HUDEP-2 (cell line): ENCODE data around the gene ZNF483.
"Not testable (repeated sequence)": the region's sequence is repeated elsewhere in the genome, so short reads cannot be mapped to it uniquely, and the experiment has no call there.

Source experiments
- DNase-seq, 76 experiments: peaks; one replicate each; lab custom pipeline; 2025; ENCODE audit not compliant: unreplicated experiment in 76 of 76; lab: John Stamatoyannopoulos, UW

ZNF483 gene

GRCh38 chr9:111542497-111543254, 17.7 kb downstream of the ZNF483 start:
- no peak for DNase-seq

- no peak for DNase-seq
Measured at GRCh38 chr9:111548623-111549022, 23.6 kb downstream of the ZNF483 start.

DNA sequence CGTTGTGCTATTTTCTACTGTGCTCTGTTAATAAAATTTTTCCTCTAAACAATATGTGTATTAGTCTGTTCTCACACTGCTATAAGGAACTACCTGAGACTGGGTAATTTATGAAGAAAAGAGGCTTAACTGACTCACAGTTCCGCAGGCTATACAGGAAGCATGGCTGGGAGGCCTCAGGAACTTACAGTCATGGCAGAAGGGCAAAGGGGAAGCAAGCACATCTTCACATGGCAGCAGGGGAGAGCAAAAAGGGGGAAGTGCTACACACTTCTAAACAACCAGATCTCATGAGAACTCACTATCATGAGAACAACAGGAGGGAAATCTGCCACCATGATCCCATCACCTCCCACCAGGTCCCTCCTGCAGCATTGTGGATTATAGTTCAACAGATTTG, 30.4 kb downstream of the ZNF483 start:
- DNase-seq: not testable (repeated sequence)

- DNase-seq: no peak
Measured at GRCh38 chr9:111559000-111559610, 34.1 kb downstream of the ZNF483 start.

DNA sequence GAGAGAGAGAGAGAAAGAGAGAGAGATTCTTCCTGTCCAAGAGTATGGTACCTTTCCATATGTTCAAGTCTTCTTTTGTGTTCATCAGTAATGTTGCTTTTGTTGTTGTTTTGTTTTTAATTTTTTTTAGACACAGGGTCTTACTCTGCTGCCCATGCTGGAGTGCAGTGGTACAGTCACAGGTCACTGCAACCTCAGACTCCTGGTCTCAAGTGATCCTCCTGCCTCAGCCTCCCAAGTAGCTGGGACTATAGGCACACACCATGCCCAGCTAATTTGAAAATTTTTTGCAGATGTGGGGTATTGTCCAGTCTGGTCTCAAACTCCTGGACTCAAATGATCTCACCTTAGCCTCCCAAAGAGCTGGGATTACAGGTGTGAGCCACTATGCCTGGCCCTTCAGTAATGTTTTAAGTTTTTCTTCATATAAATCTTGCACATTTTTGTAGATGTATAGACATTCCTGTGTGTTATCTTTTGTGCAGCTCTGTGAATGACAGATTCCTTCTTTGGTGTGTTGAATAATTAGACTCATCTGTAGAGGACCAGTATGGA, 36.3 kb downstream of the ZNF483 start:
- DNase-seq: no peak

- DNase-seq: no peak
Measured at GRCh38 chr9:111566234-111566633, 41.3 kb downstream of the ZNF483 start.

- not testable (repeated sequence) for DNase-seq
Measured at GRCh38 chr9:111568127-111568526, 43.1 kb downstream of the ZNF483 start.

DNA sequence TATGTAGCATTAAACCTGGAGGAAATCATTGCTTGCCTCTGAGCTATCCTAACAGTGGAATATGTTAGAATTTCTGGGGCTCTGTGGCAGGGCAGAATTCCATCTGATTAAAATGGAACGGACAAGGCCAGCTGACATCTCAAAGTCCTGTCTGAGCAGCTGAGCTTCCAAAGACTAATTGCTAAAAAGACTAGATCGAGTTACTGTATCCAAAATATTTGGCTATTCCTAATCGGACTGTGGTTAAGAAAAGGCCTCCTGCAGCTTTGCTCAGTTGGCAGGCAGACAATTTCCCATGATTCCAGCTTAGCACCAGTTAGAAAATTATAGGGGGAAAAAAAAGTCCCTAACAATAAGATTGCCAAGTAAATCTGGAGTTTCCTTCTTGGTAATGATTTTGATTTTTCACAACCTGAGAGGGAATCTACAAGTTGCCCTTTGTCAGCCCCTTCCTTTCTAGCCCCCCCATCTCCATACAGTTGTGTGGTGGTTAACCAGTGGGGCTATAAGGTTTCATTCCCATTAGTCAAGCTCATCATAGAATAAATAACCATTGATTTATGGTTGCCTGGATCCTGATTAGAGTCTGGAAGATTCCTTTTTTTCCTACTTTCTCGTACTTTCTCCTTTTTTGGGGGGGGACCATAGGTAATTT, 48.1 kb downstream of the ZNF483 start:
- no peak for DNase-seq

DNA sequence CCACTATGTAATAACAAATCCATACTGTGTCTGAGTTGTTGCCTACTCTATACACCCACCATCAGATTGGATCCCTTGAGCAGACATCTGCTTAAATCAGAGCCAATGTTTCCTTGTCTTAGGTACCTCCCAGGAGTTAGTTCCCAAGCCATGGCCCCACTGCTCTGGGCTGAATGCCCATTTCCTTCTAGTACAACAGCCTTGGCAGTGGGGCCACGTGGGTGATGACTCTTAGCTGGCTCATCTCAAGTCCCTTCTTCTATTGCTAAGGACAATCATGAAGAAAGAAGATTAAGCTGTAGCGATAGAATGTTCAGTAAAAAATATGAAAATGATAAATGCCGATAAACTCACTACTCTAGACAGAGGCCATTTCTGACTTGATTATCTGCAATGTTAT, 57.9 kb downstream of the ZNF483 start:
- no peak for DNase-seq

- DNase-seq: no peak
Measured at GRCh38 chr9:111586378-111586777, 61.4 kb downstream of the ZNF483 start.

DNA sequence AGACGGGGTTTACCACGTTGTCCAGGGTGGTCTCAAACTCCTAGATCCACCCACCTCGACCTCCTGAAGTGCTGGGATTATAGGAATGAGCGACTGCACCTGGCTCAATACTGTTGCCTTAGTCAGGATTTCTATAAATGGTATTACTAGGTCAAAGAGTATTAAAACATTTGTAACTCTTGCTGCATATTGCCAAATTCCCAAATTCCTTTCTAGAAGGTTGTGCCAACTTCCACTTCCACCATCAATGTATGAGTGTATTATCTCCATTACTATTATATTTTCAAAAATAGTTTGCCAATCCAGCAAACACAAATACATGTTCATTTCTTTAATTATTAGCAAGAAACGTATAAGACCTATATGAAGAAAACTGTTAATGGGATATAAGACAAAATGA, 63.9 kb downstream of the ZNF483 start:
- no peak for DNase-seq

GRCh38 chr9:111597852-111598732, 73.1 kb downstream of the ZNF483 start:
- peak in 41 of 76 experiments; percentile 5 to 53 (median 25) for DNase-seq

GRCh38 chr9:111598733-111599091, 73.7 kb downstream of the ZNF483 start:
- DNase-seq: peak in 2 of 76 experiments; percentile 8 to 23

DNA sequence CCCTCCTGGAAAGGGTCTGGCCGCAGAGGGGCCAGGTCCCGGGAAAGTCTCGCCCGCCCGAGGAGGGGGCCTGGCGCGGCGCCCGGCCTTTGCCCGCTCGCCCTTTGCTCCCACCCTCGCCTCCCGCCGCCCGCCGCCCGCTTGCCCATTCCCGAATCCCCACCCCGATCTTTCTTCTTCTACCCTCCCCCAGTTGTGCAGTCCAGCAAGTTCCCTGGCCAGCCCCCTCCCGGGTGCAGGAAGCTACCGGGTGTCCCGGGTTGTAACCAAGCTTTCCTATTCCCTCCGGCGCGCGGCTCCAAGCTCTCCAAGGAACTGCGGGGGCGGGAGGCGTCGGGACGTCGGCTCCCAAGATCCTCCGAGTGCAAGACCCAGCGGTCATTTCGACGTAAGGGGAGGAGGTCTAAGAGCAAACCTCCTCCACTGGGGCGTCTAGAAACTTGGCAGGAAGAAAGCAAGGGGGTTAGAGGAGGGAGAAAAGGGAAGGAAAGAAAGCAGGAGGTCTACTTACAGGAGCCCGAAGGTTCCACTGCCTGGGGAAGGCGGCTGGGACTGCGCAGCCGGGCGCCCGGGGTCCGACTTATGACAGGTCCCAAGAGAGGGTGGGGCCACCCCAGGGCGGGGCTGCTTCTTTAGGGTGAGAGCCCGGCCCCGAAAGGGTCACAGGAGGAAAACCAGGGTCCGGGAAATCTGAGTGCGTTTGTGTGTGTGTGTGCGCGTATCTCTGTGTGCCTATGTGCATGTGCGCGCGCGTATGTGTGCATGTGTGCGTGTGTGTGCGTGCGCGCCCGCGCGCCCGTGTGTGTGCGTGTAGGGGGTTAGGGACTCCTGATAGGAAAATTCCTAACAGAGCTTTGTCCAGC, 74.3 kb downstream of the ZNF483 start, which contains the start of gene PTGR1:
TSS of gene PTGR1 (minus strand) at position 556 of the 863 bp plus-strand sequence. CDS start 2,225 bp downstream, outside the sequence.
- DNase-seq: peak in 39 of 76 experiments; percentile 0 to 60 (median 21)

DNA sequence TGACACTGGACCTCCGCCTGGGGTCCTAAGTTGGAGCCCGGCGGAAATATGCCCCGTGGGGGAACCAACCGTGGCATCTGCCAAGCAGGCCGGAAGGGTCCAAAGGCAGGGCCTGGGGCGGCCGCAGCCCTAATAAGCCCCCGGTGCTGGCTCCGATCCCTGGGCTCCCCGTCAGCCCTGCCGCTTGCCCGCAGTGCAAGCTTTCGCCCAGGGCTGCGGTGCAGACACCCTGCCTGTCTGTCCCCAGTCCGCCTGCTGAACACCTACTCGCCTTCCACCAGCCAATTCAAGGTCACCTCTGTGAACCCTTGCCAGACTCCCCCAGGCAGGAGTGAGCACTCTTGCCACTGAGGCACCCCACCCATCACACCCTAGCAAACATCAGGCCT, 75.0 kb downstream of the ZNF483 start:
- no peak for DNase-seq

DNA sequence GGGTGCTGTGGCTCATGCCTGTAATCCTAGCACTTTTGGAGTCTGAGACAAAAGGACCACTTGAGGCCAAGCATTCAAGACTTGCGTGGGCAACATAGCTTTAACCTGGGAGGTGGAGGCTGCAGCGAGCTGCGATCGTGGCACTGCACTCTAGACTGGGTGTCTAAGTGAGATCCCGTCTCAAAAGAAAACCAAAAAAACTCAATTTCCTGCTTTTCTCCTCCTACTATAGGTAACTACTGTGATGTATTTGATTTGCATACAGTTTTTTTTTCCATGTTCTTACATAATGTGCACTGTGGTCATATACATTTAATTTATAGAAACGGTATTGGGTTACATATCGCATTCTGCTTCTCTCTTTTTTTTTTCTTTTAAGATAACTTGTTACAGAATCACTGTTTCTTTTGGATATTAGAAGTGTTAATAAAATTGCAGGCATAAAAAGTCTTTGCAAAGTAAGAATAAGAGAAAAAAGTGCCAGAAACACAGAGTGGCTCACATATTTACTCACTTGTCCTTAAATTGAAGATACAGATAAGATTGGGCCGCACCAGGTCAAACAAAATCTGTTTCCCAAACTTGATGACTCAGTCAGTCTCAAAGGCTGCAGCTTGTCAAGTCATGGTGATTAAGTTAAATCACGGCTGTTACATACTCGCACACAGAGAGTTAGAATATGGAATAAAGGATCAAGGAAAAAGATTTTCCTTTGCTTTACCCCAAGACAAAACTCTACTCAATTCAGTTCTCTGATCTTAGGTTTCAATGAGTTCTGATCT, 76.4 kb downstream of the ZNF483 start:
- peak in 4 of 76 experiments; percentile 0 to 12 (median 6) for DNase-seq

DNA sequence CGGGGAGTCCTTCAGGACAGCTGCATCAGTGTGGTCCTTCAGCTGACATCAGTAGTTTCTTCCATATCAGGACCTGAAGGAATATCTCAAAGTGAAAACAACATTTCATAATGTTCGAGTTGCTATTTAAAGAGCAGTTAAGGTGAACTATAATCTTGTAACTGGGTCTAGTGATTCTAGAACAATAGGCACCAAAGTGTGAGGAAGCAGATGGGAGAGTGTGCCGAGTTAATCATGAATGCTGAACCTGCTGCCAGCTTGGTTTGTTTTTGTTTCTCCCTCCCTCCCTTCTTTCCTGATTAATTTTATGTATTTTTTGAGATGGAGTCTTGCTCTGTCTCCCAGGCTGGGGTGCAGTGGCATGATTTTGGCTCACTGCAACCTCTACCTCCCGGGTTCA, 78.1 kb downstream of the ZNF483 start:
- no peak for DNase-seq

- DNase-seq: no peak
Measured at GRCh38 chr9:111604054-111604615, 79.2 kb downstream of the ZNF483 start.
